Activated CD8-positive, alpha-beta memory T cell treated with anti-CD3 and anti-CD28 coated beads, Interleukin-2, amount 50 U/mL, for 24 hours (primary cell): ENCODE results near the gene KRT38.

ENCODE experiments used
- DNase-seq: peaks from one replicate; pipeline ENCODE4 v3.0.0-alpha.2; 2020; ENCODE audit errors: extremely low read depth

Gene KRT38

DNA sequence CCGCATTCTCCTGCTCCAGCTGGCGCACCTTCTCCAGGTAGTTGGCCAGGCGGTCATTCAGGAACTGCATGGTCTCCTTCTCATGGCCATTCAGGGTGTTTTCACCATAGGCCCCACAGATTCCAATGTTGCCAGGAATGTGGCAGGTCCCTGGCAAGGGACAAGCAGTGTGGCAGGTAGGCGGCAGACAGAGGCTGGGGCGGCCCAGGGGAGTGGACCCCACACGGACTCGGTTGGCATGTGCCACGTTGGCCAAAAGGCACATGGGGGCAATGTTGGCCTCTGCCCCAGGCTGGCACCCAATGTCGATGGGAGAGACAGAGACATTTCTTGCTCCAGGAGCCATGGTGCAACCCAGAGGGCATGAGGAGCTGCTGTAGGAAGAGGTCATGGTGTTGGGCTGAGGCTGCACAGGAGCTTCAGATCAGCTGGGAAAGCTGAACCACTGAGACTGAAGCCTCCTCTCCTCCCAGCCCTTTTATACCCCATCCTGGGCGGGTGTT, at the start of gene KRT38:
KRT38 (minus strand) TSS at position 453 of the 503 bp plus-strand sequence; CDS start at position 391, 62 bp downstream.
- DNase-seq = no peak

- no peak for DNase-seq
Measured at GRCh38 chr17:41489531-41489930, 48.7 kb upstream of the KRT38 start, which contains the start of gene KRT36. Gene KRT36 (minus strand): TSS chr17:41489910. CDS start chr17:41489864, 46 bp downstream.

DNA sequence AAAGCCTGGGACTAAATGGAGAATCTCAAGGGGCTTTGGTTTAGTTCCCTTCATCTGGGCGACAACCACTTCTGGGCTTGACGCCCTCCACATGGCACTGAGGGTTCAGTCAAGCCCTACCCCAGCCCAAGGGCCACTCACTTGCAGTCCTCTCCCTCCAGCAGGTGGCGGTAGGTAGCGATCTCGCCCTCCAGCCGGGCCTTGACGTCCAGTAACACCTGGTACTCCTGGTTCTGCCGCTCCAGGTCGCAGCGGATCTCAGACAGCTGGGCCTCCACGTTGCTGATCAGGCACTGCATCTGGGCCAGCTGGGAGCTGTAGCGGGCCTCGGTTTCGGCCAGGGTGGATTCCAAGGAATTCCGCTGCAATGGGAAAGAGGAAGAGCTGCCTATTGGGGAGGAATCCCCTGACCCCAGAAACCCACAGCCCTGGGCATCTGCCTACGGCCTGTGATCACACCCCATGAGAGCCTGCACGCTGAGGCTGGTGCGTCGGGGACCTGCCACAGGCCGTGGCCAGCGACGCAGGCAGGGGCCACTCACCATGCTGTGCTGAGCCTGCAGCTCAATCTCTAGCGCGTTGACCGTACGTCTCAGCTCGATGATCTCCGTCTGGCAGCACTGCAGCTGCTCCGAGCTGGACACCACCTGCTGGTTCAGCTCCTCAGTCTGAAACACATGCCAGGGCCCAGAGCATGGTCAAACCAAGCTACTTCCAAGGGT, 46.2 kb upstream of the KRT38 start:
- DNase-seq = no peak

DNA sequence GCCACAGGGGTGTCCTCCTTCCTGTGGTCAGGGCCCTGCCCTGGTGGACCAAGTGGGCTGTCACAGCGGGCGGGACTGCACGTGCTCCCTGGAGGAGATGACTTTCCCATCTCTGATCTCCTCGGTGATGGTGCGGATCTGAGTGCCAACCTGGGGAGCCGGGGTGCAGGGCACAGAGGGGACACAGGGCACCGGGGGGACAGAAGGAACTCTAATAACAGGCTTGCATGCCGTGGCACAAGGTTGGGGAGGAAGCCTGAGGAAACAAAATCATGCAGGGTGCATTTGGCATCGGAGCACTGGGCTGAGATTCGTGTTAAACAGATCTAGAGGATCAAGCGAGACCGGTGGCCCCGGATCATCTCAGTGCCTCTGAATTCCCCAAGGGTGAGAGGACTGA, 45.5 kb upstream of the KRT38 start:
- DNase-seq = no peak

DNA sequence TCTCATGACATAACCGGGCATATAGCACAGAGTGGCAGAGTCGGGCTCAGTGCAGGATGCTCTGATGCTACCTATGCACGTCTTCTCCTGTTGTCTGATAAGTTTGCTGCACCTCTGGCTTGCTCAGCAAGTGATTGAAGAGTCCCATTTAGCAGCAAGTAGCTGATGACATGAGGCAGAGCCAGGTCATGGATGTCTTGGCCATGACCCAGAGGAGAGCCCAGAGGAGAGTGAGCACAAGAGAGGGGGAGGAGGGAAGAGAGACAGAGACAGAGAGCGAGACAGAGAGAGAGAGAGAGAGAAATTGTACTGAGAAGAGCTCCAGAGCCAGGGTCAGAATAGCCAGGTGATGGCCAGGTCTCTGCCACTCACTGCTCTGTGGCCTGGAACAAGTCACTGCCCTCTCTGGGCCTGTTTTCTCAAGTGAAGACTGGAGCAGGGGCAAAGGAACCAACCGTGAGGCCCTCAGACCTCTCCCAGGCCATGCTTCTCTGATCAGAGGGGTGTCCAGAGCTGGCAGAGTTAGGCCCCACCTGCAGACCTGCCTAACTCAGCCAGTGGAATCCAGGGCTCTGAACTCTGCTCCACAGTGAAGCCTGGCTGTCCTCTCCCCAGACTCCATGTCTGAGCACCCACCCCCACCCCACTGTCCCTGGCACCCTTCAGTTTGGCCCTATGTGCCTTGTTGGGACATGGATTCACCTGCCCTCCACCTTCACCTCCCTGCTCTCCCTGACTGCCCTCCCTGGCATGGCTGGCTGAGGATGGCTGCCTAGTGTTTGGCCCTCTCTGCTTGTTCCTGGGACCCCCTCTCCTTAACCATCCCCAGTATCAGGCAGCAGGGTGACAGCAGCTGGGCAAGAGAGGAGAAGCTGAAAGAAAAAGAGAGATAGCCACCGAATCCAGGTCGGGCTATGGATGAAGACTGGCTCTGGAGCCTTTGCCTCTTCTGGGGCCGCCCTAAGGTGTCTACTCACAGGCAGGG, 44.4 kb upstream of the KRT38 start:
- no peak for DNase-seq

DNA sequence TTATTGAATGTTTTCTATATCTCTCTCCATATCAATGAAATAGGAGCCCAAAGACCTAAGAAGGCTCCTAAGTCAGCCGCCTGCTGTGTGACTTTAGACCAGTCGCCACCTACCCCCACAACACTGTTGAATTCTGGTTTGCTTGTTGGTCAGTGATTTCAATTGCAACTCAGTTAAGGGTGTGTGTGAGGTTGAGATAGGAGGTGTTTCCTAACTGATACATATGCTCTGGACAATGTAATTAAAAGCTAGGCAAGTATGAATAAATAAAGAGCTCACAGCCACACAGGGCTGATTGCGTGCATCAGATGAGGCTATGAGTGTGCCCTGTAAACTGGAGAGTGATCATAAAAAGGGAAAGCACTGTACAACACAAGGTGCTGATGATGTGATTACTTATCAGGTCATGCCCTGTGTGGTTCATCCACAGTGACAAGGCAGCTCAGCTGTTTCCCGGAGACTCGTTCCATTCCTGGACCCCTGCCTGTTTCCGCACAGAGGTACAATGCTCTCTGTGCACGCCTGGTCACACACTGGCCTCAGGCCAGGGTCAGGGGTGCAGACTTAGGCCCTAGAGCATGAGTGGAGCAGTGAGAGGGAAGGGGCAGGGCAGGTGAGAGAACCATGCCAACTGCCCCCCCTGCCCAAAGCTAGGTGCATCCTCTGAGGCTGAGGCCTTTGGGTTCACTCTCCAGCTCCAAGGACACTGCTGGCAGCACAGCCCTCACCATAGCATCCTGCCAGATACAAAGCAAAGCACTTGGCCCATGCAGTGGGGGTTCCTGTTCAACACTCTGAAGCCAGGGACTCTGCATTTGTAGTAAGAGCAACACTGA, 43.4 kb upstream of the KRT38 start:
- DNase-seq = no peak

- DNase-seq = no peak
Measured at GRCh38 chr17:41483531-41483930, 42.7 kb upstream of the KRT38 start.

GRCh38 chr17:41481036-41481435, 40.3 kb upstream of the KRT38 start, which contains the start of gene KRT35:
Gene KRT35 (minus strand): TSS chr17:41481151. CDS start chr17:41481097, 54 bp downstream.
- DNase-seq = no peak

DNA sequence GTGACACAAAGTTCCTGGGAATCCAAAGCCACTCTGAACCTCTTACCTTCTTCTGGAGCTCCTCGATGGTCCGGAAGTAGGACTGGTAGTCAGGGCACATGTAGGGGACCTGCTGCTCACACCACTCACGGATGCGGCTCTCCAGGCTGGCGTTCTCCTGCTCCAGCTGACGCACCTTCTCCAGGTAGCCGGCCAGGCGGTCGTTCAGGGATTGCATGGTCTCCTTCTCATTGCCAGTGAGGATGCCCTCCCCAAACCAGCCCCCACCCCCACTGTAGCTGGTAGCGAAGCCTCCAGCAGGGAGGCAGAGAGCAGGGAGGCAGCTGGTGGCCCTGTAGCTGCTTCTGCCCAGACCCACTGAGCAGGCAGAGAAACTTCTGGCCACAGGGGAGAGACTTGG, 39.8 kb upstream of the KRT38 start:
- no peak for DNase-seq

- no peak for DNase-seq
Measured at GRCh38 chr17:41480136-41480535, 39.4 kb upstream of the KRT38 start.

- DNase-seq = no peak
Measured at GRCh38 chr17:41478237-41478636, 37.5 kb upstream of the KRT38 start.

DNA sequence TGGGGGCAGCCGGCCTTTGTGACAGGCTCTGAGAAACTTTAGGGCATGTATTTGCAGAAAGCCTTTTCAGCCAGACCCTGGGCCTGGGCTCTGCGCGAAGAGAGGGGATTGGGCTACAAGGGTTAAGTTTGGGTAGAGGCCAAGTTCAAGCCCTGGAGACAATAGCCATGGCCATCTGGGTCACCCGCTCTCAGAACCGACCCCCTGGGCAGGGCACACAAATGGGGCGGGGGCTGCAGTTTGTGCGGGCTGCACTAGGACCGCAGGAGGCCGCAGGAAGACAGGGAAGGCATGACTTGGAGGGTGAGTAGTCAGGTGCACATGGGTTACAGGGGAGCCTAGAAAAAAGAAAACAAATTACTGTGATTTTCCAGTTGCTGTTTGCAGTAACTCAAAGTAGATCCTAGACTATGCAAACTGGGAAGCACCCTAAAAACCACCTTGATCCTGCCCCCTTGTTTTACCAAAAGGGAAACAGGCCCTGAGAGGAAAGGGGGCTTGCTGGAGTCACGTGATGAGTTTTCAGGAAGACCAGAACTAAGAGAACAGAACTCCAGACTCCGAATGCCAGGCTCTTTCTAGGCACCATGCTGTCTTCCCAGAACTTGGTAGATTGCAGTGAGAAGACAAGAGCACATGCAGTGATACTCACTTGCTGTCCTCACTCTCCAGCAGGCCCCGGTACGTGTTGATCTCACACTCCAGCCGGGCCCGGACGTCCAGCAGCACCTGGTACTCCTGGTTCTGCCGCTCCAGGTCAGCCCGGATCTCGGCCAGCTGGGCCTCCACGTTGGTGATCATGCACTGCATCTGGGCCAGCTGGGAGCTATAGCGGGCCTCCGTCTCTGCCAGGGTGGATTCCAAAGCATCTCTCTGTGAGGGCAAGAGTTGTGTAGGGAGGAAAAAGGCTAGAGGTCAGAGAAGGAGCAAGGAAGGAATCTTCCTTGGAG, 36.4 kb upstream of the KRT38 start:
- DNase-seq = no peak

DNA sequence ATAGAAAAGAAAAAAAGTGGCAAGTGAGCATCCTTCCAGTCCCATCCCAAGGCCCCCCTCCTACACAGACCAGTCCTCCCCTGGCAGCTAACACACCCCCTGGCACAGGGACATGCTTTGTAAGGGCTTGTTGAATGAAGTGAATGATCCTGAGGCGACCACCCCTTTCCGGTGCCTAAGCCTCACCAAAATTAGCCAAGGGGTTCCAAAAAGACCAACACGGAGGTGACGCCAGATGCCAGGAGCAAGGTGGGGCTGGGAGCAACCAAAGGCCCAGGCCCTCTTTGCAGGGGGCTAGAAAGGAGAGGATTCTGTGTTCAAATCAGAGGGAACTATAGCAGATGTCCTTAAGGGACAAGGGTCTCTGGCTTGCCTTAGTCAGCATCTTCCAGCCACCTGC, 34.6 kb upstream of the KRT38 start:
- DNase-seq = no peak

GRCh38 chr17:41474863-41475262, 34.1 kb upstream of the KRT38 start:
- DNase-seq = no peak

GRCh38 chr17:41468346-41468745, 27.6 kb upstream of the KRT38 start:
- DNase-seq = no peak

DNA sequence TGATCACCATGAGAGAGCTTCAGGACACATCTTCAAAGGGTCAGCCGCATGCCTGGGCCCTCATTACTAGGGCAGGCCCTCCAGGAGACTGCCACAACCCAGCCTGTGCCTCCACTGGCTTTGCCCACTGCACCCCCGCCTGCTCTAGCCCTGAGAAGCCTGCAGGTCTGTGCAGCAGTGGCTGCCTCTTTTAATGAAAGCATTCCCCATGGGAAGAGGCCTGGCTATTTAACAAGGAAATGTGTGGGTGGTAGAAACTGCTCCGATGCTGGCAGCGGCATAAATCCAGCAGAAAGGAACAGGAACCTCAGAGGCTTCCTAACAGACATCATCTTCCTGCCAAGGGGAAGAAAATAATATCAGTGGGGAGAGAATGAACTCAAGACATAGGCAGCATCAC, 26.8 kb upstream of the KRT38 start:
- no peak for DNase-seq

- no peak for DNase-seq
Measured at GRCh38 chr17:41466988-41467387, 26.2 kb upstream of the KRT38 start, which contains the start of gene KRT32. Gene KRT32 (minus strand): TSS chr17:41467386. CDS start chr17:41467325, 61 bp downstream.

GRCh38 chr17:41464682-41465081, 23.9 kb upstream of the KRT38 start:
- DNase-seq = no peak

- no peak for DNase-seq
Measured at GRCh38 chr17:41464173-41464572, 23.4 kb upstream of the KRT38 start.

DNA sequence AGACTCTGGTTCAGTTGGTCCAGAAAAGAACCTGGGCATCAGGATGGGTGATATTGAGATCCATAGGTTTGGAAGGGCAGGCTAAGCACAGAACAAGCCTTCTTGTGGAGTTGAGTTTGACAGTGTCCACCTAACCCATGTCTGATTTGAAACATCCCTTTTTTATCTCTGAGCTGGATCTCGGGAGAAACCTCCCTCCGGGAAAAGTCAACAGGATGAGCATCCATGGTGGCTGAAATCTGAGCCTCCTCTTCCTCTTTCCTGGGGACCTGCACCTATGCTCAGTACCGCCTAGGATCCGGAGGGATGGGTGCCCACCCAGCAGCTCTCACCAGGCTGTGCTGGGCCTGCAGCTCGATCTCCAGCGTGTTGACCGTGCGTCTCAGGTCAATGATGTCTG, 23.0 kb upstream of the KRT38 start:
- DNase-seq = no peak
